Skeletal muscle tissue (tissue), 4 donors: Measurements from ENCODE around the gene DMTF1. TPM values are rescaled to one million over a fixed set of nuclear protein-coding genes. Genes with fewer than 3 reads are reported as not detected.
"Not testable (repeated sequence)": the region's sequence is repeated elsewhere in the genome, so short reads cannot be mapped to it uniquely, and the experiment has no call there.

Source experiments
- H3K27ac ChIP-seq: one replicate; pipeline ENCODE4 v1.7.0; 2013; ENCODE audit warnings: mild to moderate bottlenecking, low read depth, low read length, inconsistent platforms
- H3K27me3 ChIP-seq, 3 donors: one replicate each; pipeline ENCODE4 v1.7.0; 2013; ENCODE audit warnings: low read length in 3 of 3; ENCODE audit not compliant: control insufficient read depth in 3 of 3, insufficient read depth in 3 of 3
- H3K36me3 ChIP-seq, 3 donors: one replicate each; pipeline ENCODE4 v1.7.0; 2013; ENCODE audit warnings: low read length in 3 of 3; ENCODE audit not compliant: control insufficient read depth in 3 of 3, insufficient read depth in 3 of 3
- H3K4me1 ChIP-seq, 3 donors: one replicate each; pipeline ENCODE4 v1.7.0; 2013; ENCODE audit warnings: low read length in 3 of 3, mild to moderate bottlenecking in 3 of 3; ENCODE audit not compliant: control insufficient read depth in 3 of 3, insufficient read depth in 3 of 3
- H3K4me3 ChIP-seq, 3 donors: one replicate each; pipeline ENCODE4 v1.7.0; 2013; ENCODE audit warnings: low read length in 3 of 3
- H3K9ac ChIP-seq, 3 donors: one replicate each; pipeline ENCODE4 v1.7.0; 2013; ENCODE audit warnings: low read length in 3 of 3, mild to moderate bottlenecking in 3 of 3, moderate library complexity in 2 of 3, low read depth in 1 of 3
- H3K9me3 ChIP-seq, 3 donors: one replicate each; pipeline ENCODE4 v1.7.0; 2013; ENCODE audit warnings: low read length in 3 of 3; ENCODE audit not compliant: control insufficient read depth in 3 of 3
- total RNA-seq: library from RNA; depleted of rRNA; stranded (reverse); fragments of >200 nt; gene quantifications from one replicate; pipeline ENCODE4 v1.2.3, GENCODE V29; 2014
- donor health status: Osteomylitis.

Gene DMTF1
- total RNA-seq, result 50.1 TPM

GRCh38 chr7:87152112-87152896, at the start of gene DMTF1:
DMTF1 (plus strand) TSS chr7:87152453; CDS start chr7:87164942, 12,489 bp downstream.
- H3K27ac ChIP-seq, result peak within 1 kb of the TSS; percentile 97
- no peaks in the 10 kb centered on the region for H3K27me3 ChIP-seq
- H3K9me3 ChIP-seq, result no peaks in the 10 kb centered on the region
- peak within 1 kb of the TSS; percentile 92 to 93 (median 92) for H3K4me3 ChIP-seq
- H3K4me1 ChIP-seq, result peaks cover 15 to 40% (median 20%) of the 10 kb centered on the region in 3 donors
- H3K36me3 ChIP-seq, result no peaks in the 10 kb centered on the region
- peak within 1 kb of the TSS; percentile 93 for H3K9ac ChIP-seq

GRCh38 chr7:87105401-87105800, 46.9 kb upstream of the DMTF1 start:
- no peaks in the 10 kb centered on the region for H3K27me3 ChIP-seq
- no peaks in the 10 kb centered on the region for H3K9me3 ChIP-seq
- no peak overlapping the region for H3K27ac ChIP-seq
- H3K4me1 ChIP-seq, result no peaks in the 10 kb centered on the region
- no peak overlapping the region for H3K9ac ChIP-seq
- no peaks in the 10 kb centered on the region for H3K36me3 ChIP-seq
- no peak overlapping the region for H3K4me3 ChIP-seq

GRCh38 chr7:87106974-87107612, 45.2 kb upstream of the DMTF1 start:
- Histone ChIP-seq H3K4me3 (no peak overlapping the region), H3K9ac (no peak overlapping the region), H3K27me3 (no peaks in the 10 kb centered on the region), H3K36me3 (no peaks in the 10 kb centered on the region), H3K27ac (no peak overlapping the region), H3K9me3 (no peaks in the 10 kb centered on the region), H3K4me1 (no peaks in the 10 kb centered on the region)

GRCh38 chr7:87107949-87108776, 44.1 kb upstream of the DMTF1 start:
- no peak overlapping the region for H3K4me3 ChIP-seq
- H3K9ac ChIP-seq, result no peak overlapping the region
- H3K36me3 ChIP-seq, result no peaks in the 10 kb centered on the region
- H3K27me3 ChIP-seq, result no peaks in the 10 kb centered on the region
- no peaks in the 10 kb centered on the region for H3K4me1 ChIP-seq
- H3K27ac ChIP-seq, result no peak overlapping the region
- H3K9me3 ChIP-seq, result no peaks in the 10 kb centered on the region

GRCh38 chr7:87110778-87111177, 41.5 kb upstream of the DMTF1 start:
- H3K9ac ChIP-seq, result no peak overlapping the region

GRCh38 chr7:87111877-87112276, 40.4 kb upstream of the DMTF1 start:
- no peak overlapping the region for H3K4me3 ChIP-seq
- no peak overlapping the region for H3K27ac ChIP-seq
- no peaks in the 10 kb centered on the region for H3K27me3 ChIP-seq
- no peak overlapping the region for H3K9ac ChIP-seq
- no peaks in the 10 kb centered on the region for H3K4me1 ChIP-seq
- H3K36me3 ChIP-seq, result no peaks in the 10 kb centered on the region
- no peaks in the 10 kb centered on the region for H3K9me3 ChIP-seq

More at GRCh38 chr7:87110778-87111177, 41.5 kb upstream of the DMTF1 start:
- H3K27ac ChIP-seq, result no peak overlapping the region
- H3K27me3 ChIP-seq, result no peaks in the 10 kb centered on the region
- no peaks in the 10 kb centered on the region for H3K9me3 ChIP-seq
- H3K36me3 ChIP-seq, result no peaks in the 10 kb centered on the region
- no peaks in the 10 kb centered on the region for H3K4me1 ChIP-seq
- no peak overlapping the region for H3K4me3 ChIP-seq

GRCh38 chr7:87113077-87113476, 39.2 kb upstream of the DMTF1 start:
- Histone ChIP-seq H3K36me3 (no peaks in the 10 kb centered on the region), H3K9me3 (no peaks in the 10 kb centered on the region), H3K9ac (no peak overlapping the region), H3K27ac (no peak overlapping the region), H3K4me1 (no peaks in the 10 kb centered on the region), H3K27me3 (no peaks in the 10 kb centered on the region), H3K4me3 (no peak overlapping the region)

- H3K9ac ChIP-seq, result not testable (repeated sequence)
Measured at GRCh38 chr7:87113904-87114303, 38.3 kb upstream of the DMTF1 start.

GRCh38 chr7:87115772-87116171, 36.5 kb upstream of the DMTF1 start:
- not testable (repeated sequence) for H3K4me3 ChIP-seq, H3K9me3 ChIP-seq, H3K27me3 ChIP-seq, H3K27ac ChIP-seq, H3K9ac ChIP-seq, H3K4me1 ChIP-seq, H3K36me3 ChIP-seq

More at GRCh38 chr7:87113904-87114303, 38.3 kb upstream of the DMTF1 start:
- not testable (repeated sequence) for H3K27me3 ChIP-seq, H3K4me3 ChIP-seq, H3K36me3 ChIP-seq, H3K9me3 ChIP-seq, H3K27ac ChIP-seq, H3K4me1 ChIP-seq

- Histone ChIP-seq H3K9me3 (no peaks in the 10 kb centered on the region), H3K36me3 (no peaks in the 10 kb centered on the region), H3K27me3 (no peaks in the 10 kb centered on the region), H3K4me3 (no peak overlapping the region), H3K9ac (no peak overlapping the region), H3K4me1 (no peaks in the 10 kb centered on the region), H3K27ac (no peak overlapping the region)
Measured at GRCh38 chr7:87116315-87116714, 35.9 kb upstream of the DMTF1 start.
